DMS53 treated with DMSO at 0.1 percent for 48 hours (cell line): ENCODE measurements around the gene OPTC.
"Not testable (repeated sequence)": the region's sequence is repeated elsewhere in the genome, so short reads cannot be mapped to it uniquely, and the experiment has no call there.

Experiments
- DNase-seq: peaks from one replicate; lab custom pipeline; 2025; ENCODE audit not compliant: unreplicated experiment; lab: John Stamatoyannopoulos, UW

OPTC gene

DNA sequence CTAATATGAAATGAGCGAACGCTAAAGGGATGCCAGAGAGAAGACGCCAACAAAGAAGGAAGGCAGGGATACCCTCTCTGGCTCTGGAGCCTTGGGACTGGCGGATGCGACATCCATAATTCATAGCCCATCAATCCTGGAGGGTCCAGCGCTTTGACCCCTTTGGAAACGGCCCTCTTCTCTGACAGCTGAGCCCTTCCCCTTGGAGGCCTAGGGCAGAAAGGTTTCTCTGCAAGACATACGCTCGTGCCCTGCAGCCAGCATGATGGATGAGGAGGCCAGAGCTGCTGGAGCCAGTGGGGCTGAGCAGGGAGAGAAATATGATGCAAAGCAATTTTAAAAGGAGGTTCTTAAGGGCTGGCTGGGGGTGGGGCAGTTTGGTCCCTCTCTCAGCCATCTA lies 22.2 kb downstream of the OPTC start:
- no peak for DNase-seq

DNA sequence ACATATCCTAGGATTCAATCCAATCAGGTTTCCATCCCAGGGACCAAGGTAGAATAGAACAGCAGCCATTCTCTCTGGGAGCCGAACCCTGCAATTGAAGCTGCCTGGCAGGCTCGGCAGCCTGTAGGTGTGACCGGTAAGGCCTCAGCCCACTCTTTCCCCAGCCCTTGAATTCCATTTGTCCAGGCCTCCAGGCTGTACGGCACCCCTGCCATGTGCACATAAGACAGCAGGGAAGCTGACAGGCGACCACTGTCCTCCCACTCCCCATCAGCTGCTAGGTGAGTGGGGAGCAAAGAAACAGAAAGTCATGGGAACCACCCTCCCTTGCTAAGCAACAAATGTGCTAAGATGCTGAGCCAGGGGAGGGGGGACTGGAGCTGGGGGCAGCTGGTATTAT lies 23.0 kb downstream of the OPTC start:
- no peak for DNase-seq

DNA sequence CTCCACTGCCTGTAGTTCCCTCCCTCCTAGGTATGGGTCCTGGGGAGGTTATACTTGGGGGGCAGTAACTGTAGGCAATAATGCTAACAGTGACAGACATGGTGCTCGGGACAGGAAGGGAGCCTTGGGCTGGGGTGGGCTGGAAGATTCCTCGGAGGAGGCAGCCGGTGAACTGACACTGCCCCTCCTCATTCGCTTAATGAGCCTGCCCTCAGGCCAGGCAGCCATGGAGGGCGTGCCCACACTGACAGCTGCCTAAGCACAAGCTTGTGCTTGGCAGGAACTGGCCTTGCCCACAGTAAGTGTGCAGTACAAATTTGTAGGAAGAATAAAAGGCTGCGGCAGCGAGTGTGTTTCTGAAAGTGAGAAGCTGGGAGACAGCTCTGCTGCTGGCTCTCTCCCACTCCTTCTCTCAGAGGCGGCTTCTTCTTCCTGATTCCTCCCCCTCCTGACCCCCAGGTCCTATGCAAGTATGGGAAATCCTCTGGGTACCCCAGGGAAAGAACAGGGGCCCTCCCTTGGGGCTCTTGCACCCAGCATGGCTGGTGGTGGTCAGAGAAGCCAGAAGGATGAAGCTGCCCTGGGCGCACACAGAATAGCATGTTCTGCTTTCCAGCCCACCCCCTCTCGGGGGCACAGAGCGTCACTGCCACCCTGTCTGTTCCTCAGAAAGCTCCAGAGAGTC lies 23.6 kb downstream of the OPTC start:
- DNase-seq = no peak

DNA sequence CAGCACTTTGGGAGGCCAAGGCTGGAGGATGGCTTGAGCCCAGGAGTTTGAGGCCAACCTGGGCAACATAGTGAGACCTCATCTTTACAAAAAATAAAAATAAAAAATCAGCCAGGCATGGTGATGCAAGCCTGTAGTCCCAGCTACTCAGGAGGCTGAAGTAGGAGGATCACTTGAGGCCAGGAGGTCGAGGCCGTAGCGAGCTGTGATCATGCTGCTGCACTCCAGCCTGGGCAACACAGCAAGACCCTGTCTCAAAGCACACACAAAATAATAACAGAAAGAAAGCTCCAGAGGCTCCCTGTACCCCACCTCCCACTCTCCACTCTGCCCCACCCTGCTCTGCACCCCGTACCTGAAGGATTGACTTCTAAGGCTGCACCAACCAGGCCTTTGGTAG lies 24.2 kb downstream of the OPTC start:
- not testable (repeated sequence) for DNase-seq

DNA sequence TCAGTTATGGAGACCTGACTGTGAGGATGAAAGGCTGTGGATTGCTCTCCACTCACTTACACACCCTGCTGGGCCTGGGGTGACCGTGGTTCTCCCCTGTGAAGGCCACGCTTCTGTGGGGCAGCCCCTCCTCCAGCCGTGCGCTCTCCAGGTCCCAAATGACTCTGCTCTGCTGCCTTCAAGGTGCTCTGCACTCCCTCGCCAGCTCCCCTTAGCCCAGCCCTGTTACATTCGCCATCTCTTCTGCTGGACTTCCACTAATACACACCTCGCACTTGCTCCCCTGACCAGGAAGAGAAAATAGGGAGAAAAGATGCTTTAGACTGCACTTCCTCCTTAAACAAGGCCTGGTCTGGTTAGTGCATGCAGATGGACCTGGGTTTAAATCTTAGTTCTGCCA lies 24.6 kb downstream of the OPTC start:
- DNase-seq = no peak

DNA sequence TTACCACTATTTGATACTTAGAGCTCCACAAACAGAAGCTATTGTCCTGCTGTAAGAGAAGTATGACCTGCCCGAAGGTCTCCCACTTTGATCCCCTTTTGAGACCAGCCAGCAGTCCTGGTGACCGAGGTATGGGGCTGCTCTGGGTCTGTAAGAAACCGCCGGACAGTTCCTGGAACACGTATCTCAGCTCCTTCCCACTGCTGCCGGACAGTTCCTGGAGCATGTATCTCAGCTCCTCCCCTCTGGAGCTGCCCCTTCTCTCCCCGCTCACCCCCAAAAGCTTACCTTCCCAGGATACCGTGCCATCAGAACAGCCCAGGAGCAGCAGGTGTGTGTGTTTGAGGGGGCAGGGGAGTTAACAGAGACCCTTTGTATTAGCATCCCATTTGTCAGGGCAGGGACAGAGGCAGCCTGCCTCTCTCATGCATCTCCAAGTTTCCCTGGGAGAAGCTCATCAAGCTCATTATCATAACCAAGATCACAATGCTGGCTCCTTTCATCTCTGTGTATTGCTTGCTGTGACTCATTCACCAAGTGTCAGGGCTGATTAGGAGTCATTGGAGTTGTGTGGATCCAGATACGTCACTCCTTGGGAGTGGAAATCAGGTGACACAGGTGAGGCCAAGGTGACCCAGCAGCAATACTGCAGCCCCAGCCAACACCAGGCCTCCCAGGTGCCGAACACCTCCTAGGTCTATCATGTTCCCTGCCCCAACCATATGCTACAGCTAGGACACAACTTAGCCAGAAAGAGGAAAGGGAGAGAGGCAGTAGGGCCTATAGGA lies 25.3 kb downstream of the OPTC start:
- DNase-seq = no peak

DNA sequence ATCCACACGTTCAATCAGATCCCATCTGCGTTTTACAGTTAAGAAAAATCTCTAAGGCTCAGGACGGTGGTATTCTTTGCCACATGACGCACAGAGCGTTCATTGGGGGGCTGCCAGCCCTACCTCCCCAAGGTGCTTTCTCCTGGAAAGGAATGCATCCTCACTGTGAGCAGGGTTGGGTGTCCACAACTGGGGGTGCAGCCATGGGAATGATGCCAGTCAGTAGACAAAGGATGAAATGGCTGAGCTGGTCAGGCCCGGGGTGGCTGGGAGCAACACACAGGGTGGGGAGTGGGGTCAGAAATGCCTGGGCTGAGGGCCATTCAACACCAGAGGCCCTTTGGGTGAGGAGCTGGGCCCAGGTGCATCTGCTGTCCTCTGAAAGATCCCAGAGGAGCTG lies 25.9 kb downstream of the OPTC start:
- DNase-seq = no peak

DNA sequence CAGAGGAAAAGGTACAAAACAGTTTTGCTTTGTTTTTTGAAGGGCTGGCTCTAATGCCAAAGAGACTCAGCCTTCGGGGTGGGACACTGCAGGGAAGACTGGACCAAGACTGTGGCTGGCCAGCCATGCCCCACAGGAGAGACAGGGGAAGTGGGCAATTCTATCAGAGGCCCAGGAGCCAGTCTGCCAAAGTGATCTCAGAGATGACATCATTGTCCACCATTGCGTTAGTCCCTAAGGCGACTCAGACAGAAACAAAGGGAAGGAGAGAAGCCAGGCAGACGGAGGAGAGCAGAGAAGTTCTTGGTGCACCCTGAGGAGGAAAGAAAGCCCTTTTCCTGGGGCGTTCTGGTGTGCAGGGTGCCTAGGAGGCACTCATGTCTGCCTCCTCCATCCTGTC lies 26.4 kb downstream of the OPTC start:
- DNase-seq = no peak

DNA sequence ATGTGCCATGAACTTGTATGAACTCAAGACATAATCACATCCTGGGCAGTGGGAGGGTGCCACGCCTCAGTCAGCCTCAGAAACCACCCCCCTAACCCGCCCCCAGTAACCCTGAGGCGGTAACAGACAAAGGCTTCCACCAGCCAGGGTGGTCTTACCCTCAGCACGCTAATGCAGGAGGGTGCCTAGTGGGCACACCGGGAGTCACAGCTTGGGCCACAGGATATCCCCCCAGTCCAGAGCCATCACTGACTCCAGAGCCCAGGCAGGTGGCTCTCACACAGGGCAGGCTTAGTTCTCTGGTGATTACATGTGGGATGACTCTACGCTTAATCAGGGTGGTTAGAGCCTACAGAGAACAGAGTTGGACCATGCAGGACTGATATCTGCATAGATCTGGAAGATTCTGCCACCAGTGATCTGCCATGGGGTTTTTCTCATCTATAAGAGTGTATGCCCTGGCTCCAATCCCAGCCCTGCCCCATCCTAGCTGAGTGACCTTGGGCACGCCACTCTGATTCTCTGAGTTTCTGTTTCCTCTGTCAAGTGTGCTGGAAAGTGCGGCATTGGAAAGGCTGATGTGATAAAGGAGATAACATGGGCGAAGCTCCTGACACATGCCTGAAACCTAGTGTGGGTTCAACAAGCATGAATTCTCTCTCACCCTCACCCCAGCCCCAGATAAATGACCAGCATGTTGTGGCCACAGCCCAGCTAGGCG lies 27.3 kb downstream of the OPTC start:
- DNase-seq = no peak

DNA sequence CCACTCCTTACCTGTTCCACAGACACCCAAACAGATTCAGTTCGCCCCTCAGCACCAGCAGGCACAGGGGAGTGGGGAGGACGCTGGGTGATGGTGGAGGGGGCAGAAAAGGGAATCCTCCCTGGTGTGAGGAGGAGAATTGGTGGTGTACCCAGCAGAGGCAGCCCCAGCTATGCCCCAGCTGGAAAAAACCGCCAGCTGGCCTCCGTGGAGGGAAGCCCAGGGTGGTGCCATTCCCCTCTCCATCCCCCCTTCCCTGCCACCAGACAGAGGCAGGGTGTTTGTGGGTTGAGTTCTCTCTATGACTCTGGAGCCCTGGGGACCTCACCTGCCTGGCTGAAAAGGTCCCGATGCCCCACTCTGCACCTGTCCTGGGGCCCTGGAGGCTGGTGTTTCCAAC lies 27.9 kb downstream of the OPTC start:
- DNase-seq = no peak

DNA sequence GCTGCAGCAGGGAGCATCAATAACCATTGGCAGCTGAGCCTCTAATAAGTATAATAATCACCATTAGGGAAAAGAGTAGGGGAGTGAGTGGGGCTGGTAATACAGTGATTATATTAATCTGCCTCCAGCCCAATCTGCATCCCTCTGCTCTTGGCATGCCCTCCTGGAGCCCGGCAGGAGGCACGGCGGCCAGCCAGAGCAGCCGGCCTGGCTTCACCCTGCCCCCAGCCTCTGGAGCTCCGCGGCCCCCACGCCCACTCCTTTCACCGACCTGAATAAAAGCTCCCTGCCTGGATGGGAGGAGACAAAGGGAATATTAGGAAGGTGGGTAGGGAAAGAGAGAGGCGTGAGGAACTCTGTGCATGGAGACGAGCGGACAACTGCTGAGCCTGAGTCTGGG lies 28.3 kb downstream of the OPTC start:
- no peak for DNase-seq

DNA sequence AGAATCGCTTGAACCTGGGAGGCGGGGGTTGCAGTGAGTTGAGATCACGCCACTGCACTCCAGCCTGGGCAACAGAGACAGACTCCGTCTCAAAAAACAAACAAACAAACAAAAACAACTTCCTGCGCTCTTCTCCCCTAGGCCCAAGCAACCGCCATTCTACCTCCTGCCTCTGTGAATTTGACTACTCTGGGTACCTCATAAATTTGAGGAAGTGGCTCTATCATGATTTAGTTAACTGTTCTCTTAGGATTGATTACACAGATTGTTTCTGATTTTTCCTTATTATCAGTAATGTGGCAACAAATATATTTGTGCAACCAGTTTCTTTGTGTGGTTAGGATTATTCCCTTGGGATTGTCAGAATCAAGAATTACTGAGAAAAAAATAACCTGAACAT lies 29.7 kb downstream of the OPTC start:
- no peak for DNase-seq

DNA sequence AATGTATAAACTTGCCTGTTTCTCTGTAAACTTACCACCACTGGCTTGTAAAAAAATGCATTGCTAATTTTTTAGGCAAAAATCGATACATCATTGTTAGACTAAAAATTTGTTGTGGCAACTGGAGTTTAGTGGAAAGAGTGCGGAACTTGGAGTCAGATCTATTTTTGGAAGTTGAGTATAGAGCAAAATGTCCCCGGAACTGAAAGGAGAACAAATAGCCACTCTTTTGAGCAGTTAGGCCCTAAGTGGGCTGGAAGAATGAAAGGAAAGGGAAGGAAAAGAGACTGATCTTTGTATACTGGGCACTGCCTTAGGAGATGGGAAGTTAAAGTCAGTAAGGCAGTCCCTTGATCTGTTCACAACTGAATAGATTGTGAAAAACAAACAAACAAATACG lies 30.2 kb downstream of the OPTC start:
- no peak for DNase-seq

DNA sequence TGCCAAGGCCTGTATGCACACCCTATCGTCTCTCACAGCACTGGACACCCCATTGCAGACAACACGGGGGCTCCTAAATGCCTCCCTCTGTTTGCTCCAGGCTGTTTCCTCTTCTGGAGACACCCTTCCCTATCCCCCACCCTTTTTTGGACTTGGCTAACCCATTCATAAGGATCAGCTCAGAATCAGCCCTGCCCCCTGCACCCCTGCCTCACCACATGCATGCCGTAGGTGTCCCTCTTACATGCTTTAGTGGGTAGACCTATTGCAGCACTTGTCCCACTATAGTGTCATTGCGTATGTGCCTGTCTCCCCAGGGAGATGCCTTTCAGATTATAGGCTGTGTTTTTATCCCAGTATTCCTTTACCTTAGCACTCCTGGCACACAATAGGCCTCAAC lies 30.9 kb downstream of the OPTC start:
- no peak for DNase-seq

DNA sequence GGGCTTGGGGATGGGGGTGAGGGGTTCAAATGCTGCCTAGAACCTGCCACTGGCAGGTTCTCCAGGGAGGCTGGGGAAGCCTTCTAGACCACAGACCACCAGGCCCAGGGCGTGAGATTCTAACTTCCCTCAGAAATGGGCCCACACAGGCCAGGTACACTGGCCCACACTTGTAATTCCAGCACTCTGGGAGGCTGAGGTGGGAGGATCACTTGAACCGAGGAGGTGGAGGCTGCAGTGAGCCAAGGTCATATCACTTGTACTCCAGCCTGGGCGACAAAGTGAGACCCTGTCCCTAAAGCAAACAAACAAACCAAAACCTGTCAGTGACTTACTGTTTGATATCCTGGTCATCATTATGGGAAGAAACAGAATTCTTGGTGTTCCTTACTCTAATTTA lies 31.7 kb downstream of the OPTC start:
- no peak for DNase-seq

DNA sequence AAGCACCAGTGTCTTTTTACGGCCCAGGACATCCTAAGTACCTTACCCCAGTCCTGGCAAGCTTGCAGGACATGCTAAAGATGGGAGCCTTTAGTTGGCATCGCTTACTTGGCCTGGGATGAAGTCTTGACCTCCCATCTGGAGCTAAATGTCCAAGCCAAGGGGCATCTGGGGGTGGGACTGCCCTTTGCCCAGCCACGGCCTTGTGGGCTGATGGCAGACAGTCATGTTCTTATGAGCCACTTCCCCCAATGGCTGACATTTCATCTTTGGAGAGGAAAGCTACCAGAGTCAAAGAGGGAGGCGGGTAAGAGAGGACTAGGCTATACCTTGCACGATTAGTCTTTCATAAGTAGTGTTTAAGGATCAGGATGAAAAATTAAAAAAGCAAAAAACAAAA lies 32.2 kb downstream of the OPTC start:
- DNase-seq = no peak

DNA sequence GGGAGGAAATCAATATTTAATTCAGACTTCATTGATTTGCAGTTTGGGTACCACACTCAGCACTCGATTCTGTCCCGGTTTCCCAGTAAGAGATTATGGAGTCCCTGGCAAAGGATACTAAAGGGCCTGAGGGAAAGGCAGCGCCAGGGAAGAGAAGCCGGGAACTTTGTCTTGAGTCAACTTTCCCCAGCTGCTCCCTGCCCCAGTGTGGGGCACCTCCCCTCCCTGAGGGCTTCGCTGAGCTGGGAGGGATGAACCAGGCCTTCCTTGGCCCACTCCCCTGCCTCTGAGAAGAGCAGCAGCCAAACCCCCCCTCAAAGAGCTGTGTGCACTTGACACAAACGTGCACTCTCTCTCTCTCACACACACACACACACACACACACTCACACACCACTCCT lies 32.6 kb downstream of the OPTC start:
- no peak for DNase-seq

DNA sequence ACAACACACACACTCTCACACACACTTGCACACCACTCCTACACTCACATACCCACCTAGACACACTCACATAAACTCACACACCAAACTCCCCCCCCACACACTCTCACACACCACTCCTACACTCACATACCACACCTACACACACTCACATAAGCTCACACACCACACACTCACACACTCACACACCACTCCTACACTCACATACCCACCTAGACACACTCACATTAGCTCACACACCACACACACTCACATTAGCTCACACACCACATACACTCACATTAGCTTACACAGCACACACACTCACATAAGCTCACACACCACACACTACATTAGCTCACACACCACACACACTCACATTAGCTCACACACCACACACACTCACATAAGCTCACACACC lies 33.1 kb downstream of the OPTC start:
- DNase-seq = no peak

DNA sequence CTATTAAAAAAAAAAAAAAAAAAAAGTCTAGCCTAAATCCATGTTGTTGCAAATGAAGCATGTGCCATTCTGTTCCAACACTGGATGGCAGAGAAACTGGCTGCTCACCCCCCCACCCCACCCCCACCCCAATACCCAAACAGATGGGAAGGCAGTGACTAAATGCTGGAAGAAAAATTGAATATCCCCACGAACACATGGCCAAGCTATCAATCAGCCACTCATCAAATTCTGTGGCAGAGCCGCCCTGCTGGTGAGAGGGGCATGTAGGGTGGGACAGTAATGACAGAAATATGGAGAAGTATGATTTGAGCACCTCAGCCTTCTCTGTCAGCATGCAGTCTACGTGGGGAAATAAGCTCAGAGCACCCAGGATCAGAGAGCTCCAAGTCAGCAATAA lies 34.1 kb downstream of the OPTC start:
- no peak for DNase-seq

DNA sequence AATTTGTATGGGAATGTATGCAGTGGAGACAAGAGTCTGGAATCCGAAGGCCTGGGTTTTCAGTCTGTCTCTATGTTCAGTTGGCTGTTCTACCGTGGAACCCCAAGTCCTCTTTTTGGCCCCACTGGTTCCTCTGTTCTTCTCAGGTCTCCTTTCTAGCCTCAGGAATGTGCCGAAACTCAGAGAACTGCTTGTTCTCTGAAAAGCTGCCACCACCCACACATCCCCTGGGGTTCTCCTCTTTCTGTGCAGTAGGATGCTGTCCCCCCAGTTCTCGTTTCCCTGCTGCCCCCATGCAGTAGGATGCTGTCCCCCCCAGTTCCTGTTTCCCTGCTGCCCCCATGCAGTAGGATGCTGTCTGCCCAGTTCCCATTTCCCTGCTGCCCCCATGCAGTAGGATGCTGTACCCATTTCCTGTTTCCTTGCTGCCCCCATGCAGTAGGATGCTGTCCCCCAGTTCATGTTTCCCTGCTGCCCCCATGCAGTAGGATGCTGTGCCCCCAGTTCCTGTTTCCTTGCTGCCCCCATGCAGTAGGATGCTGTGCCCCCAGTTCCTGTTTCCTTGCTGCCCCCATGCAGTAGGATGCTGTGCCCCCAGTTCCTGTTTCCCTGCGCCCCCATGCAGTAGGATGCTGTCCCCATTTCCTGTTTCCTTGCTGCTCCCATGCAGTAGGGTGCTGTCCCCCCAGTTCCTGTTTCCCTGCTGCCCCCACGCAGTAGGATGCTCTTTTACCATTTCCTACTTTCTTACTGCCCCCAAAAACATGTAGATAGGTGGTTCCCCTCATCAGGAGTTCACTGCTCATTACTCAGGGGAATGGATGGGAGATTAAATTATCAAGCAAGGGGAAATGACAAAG lies 35.3 kb downstream of the OPTC start:
- DNase-seq = no peak

DNA sequence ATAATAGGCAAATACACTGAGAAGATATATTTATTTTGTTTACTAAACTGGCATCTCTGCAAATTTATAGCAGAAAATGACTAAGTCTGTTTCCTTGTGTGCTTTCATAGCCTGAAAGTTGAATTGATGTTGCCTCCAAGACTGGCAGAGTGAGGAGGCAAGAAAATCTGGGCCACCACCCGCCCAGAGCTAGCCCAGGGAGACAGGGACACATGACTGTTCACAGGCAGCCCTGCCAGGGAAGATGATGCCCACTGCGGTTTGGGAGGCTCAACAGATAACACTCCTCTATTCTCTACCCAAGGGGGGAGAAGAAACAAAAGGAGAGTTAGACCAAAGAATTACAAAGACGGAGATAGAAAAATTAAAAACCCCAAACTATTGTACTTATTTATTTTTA lies 37.1 kb downstream of the OPTC start:
- DNase-seq = no peak
